Vagina (tissue), 2 donors: ENCODE measurements around the gene ADGRV1.

Experiments used
- CTCF ChIP-seq, 3 experiments: fragments of 450-650 bp in 2 of 3; fragments of 200-600 bp in 1 of 3; sonication (generic) in 1 of 3; IDR thresholded peaks; one replicate each; pipeline ENCODE4 v1.5.1; 2017 to 2019; ENCODE audit warnings: antibody characterized with exemption in 3 of 3, mild to moderate bottlenecking in 2 of 3, moderate library complexity in 2 of 3
- POLR2AphosphoS5 ChIP-seq, 2 donors: sonication (generic); formaldehyde crosslinking; IDR thresholded peaks; one replicate each; pipeline ENCODE4 v1.9.0; 2017; ENCODE audit warnings: antibody characterized with exemption in 2 of 2, mild to moderate bottlenecking in 2 of 2, low read depth in 1 of 2; ENCODE audit not compliant: insufficient read depth in 1 of 2

- no peak for TF ChIP-seq POLR2AphosphoS5 (IDR thresholded peaks at IDR 0.05; ENCODE audit: insufficient read depth in 1 of 2, low read depth in 1 of 2)
- no peak for TF ChIP-seq CTCF (IDR thresholded peaks at IDR 0.05)
These were observed 382.6 kb downstream of the ADGRV1 start for GRCh38 chr5:90941002-90941720.
